IPS-NIHi7 (cell line): ENCODE results near the gene ELOA.
A peak's percentile ranks its signal among the peaks of the same experiment; 100 is the strongest.

ENCODE experiments used
- DNase-seq: peaks from one replicate; pipeline ENCODE4 v3.0.0; 2012; ENCODE audit warnings: mixed read lengths; ENCODE audit errors: extremely low spot score

The ELOA gene, protein sequence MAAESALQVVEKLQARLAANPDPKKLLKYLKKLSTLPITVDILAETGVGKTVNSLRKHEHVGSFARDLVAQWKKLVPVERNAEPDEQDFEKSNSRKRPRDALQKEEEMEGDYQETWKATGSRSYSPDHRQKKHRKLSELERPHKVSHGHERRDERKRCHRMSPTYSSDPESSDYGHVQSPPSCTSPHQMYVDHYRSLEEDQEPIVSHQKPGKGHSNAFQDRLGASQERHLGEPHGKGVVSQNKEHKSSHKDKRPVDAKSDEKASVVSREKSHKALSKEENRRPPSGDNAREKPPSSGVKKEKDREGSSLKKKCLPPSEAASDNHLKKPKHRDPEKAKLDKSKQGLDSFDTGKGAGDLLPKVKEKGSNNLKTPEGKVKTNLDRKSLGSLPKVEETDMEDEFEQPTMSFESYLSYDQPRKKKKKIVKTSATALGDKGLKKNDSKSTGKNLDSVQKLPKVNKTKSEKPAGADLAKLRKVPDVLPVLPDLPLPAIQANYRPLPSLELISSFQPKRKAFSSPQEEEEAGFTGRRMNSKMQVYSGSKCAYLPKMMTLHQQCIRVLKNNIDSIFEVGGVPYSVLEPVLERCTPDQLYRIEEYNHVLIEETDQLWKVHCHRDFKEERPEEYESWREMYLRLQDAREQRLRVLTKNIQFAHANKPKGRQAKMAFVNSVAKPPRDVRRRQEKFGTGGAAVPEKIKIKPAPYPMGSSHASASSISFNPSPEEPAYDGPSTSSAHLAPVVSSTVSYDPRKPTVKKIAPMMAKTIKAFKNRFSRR

GRCh38 chr1:23743287-23744152 lies at the start of gene ELOA:
TSS of gene ELOA (plus strand) at chr1:23743471. CDS start at chr1:23743504, 33 bp downstream.
- DNase-seq, result peak; percentile 97

DNA sequence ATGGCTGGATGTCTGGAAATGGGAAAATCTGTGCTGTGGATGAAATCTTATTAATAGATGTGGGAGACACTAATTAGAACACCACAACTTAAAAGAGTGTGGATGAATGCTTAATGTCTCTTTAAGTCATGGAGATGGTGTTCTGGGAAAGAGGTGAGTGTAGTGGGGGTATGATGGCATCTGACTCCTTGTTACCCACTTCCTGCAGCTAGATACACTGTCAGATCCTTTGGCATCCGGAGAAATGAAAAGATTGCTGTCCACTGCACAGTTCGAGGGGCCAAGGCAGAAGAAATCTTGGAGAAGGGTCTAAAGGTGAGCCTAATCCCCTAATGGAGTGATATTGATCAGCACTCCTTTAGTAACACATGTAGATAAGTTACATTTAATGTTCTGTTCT lies 49.7 kb upstream of the ELOA start:
- DNase-seq, result no peak

DNA sequence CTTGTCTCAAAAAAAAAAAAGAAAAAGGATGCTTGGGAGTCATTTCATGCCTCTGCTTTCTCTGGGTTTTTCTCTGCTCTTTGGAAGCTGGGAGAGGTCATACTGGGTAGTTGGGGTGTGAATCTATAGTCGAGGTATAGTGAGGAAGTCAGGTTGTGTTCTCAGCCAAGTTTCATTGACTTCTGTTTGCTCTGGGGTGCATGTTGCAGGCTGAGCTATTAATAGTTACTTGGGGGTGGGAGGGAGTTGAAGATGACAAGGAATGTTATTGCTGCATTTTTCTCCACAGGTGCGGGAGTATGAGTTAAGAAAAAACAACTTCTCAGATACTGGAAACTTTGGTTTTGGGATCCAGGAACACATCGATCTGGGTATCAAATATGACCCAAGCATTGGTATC lies 48.9 kb upstream of the ELOA start:
- DNase-seq, result no peak

- DNase-seq, result no peak
Measured at GRCh38 chr1:23695667-23696066, 47.6 kb upstream of the ELOA start.

DNA sequence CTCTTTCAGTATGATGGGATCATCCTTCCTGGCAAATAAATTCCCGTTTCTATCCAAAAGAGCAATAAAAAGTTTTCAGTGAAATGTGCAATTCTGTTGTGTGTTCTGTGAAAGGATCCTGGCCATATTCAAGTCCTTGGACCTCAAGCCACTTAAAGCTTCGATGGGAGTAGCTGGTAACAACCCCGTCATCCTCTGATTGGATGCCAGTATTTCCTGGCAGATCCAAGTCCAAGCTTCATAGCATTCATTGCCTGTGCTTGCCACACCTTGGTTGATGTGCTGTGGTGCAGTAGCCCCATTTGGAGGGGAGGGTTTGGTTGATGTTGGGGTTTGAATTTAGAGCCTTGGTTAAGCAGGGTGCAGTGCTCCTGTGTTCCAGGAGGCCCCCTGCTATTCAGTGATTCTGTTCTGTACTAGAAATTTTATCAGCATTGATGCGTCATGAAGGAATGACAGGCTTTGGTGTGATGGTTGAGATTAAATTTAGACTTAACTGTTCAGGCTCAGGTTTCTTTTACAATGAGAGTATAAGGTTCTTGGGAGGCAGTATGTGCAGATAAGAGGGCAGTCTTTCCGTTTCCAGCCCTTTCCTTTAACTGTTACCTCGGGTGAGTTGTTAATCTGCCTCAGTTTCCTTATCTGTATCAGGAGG lies 46.8 kb upstream of the ELOA start:
- no peak for DNase-seq

- no peak for DNase-seq
Measured at GRCh38 chr1:23698466-23698865, 44.8 kb upstream of the ELOA start.

DNA sequence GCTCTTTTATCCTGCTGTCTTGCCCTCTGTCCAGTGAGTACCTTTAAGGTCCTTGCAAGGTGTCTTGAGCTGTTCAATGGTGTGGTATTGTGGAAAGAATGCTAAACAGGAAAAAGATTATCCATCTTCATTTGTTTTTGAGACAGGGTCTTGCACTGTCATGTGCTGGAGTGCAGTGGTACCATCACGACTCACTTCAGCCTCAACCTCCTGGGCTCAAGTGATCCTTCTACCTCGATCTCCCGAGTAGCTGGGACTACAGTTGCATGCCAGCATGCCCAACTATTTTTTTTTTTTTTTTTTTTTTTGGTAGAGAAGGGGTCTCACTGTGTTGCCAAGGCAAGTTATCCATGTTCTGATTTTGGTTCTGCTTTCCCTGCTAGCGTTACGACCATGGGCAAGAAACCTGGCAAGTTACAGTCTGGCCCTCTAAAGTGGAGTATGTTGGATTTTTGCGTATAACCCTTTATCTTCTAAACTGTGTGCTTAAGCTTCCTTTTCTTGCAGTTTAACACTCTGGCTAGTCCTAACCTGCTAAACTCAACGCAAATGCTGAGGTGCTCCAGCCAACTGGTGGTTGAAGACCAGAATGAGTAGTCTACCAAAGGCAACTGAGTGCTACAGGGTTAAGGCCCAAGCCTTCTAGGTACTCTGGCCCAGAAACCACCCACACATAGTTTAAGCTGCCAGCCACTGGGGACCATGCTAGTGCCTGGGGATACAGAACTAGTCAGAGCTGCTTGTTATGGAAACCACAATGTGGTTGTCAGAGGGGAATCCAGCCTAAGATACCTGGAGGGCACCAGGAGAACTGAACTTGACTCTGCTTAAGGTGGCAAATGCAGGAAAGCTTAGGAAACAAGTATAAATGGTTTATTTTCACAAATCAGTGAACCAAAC lies 43.7 kb upstream of the ELOA start:
- DNase-seq, result no peak

GRCh38 chr1:23701310-23701709 lies 42.0 kb upstream of the ELOA start:
- no peak for DNase-seq

DNA sequence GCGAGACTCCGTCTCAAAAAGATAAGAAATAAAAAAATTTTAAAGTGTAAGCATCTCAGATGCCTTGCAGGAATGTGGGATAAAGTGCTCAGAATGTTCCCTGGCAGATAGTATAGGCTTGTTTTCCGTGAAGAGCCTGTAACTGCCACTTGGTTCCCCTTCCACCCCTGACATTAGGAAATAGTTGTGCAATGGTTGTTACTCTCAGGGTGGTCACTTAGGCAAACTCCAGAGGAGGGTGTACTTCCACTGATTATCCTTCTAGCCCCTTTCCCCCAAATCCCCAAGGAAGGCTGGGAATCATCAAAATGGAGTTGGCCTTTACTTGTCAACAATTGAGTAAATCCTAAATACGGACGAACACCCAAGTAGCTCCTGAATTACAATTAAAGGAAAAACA lies 41.3 kb upstream of the ELOA start:
- DNase-seq, result no peak

DNA sequence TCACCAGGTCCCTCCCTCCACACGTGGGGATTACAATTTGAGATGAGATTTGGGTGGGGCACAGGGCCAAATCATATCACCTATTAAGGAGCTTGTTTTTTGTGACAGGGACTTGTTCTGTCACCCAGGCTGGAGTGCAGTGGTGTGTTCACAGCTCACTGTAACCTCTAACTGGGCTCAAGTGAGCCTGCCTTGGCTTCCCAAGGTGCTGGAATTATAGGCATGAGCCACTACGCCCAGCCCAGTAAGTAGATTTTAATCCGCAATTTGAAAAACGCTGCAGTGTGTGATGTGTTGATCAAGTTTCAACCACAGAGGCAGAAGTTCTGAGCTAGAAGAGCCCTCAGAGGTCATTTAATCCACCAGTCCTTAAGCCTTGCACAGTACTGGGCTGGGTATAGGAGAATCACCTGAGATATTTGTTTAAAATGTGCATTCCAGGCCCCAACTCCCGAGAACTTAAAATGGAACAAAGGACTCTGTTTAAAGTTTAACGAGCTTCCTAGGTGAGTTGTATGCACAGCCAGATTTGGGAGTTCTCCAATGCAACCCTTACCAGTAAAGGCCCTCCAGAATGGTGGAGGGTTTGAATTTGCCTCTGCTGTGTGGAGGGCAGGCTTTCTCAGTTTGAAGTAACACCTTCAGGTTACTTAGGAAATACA lies 38.3 kb upstream of the ELOA start:
- no peak for DNase-seq

GRCh38 chr1:23709229-23709628 lies 34.0 kb upstream of the ELOA start:
- no peak for DNase-seq

DNA sequence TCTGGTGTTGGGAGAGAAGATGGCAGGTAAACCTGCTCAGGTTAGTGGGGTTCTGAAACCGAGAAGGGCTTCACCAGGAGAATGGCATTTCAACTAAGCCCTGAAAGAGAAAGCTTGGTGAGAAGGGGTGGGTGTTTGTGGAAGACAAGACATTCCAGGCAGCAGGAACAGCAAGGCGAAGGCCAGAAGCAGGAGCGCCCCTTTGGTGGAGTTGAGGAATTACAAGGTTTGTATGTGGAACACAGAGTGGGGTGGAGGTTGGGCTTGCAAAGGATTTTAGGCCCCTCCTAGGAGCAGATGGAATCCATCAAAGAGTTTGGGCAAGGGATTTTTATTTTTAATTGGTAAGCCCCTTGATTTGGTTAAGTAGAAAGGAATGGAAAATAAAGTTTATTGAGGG lies 24.8 kb upstream of the ELOA start:
- peak; percentile 89 for DNase-seq

DNA sequence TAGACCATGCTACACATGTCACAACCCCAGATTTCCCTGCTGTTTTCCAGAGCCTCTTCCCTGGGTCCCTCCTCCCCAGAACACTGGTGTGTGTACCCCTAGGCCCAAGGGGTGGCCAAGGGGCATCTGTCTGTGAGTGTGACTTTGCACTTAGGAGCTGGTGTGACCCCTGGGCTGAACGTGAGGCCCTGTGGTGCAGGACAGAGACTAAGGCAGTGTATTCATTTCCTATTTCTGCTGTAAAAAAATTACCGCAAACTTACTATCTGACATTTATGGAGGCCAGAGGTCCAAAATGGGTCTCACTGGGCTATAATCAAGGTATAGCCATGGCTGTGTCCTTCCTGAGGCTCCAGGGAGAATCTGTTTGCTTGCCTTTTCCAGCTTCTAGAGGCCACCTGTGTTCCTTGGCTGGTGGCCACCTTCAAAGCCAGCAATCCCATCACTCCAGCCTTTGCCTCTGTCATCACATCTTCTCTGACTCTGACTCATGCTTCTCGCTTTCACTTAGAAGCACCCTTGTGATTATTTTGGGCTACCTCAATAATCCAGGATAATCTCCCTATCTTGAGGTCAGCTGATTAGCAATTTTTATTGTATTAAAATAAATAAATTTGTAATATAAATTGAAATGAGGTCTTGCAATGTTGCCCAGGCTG lies 24.0 kb upstream of the ELOA start:
- no peak for DNase-seq

- DNase-seq, result no peak
Measured at GRCh38 chr1:23720256-23720995, 22.8 kb upstream of the ELOA start.

GRCh38 chr1:23722652-23723051 lies 20.6 kb upstream of the ELOA start:
- DNase-seq, result no peak

DNA sequence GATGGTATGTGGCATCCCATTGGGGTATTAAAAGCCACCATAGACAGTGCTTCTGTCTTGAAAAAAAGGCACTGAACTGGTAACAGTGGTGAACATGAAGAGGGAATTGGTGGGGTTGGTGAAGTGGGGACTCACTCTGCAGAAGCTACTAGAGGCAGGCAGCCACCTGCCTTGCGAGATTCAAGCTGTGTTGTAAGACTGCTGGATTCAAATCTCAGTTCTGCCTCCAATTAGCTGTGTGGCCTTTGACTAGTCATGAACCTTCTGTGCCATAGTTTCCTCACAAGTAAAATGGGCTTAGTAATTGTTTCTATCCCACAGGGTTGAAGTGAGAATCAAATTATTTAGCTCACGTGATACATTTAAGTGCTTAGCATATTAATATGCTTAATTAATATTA lies 16.6 kb upstream of the ELOA start:
- DNase-seq, result no peak

DNA sequence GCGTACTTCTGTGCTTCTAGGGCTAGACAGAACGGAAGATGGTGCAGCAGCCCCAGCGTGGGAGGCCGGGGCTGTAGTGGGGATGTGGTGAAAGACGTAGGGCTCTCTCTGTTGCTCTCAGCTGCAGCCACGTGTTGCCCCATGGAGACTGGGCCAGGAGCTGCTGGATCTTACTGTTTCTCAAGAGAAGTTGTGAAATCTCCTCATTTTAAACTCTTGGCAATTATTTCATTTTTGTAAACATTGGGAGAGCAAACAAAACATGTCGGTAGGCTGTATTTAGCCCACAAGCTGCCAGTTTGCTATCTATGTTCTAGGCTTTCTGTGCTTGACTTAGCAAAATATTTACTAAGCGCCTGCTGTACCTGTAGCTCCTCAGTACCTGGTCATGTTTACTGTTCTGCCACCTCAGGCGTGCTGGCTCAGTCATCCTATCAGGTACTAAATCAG lies 15.9 kb upstream of the ELOA start:
- DNase-seq, result no peak

- DNase-seq, result no peak
Measured at GRCh38 chr1:23732363-23733224, 10.7 kb upstream of the ELOA start.
